ENCODE results near the gene TMEM143. TPM values are rescaled to one million over a fixed set of nuclear protein-coding genes. Genes with fewer than 3 reads are reported as not detected.

TMEM143 gene
- total and polyA plus RNA-seq, 2 donors (not counting 3 experiments of a cell fraction or from before 2014, with no cell fraction given) = 5.4 to 7.3 TPM

DNA sequence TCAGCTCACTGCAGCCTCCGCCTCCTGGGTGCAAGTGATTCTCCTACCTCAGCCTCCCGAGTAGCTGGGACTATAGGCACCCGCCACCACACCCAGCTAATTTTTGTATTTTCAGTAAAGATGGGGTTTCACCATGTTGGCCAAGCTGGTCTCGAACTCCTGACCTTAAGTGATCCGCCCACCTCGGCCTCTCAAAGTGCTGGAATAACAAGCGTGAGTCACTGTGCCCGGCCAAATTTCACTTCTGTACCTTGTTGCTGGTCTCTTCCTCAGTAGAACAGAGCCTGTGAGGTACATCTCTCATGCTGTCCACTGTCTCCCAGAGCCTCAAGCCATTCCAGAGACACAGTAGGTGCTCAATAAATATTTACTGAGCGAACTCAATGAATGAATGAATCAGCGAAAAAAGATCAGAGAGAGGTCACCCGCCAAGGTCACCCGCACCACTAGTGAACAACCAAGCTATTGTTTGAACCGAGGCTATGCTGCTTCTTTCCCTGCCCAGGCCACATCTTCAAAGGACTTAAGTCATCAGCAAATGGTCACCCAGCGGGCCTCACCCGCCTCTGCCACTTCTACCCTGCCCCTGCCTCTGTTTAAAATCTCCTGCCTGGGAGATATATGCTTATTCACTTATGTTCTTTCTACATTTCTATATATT lies 9.3 kb downstream of the TMEM143 start:
- ChIA-PET CTCF (interaction anchor here (1.2 kb wide), 1 partner anchor 20 kb away, joined by 3 read pairs; no protein-coding TSS in a partner anchor), POLR2A (no interaction called here)
- Histone ChIP-seq H2AFZ (ENCODE audit: low read depth, low read length) (no peak overlapping the region), H3K9ac (replicated peaks; ENCODE audit: extremely low read depth, insufficient read depth, low read length) (no peak overlapping the region), H3K36me3 (ENCODE audit: control insufficient read depth in 2 of 2, extremely low read depth in 1 of 2, insufficient read depth in 2 of 2, low read length in 2 of 2) (no peaks in the 10 kb centered on the region), H3K27ac (ENCODE audit: insufficient read depth, low read depth, low read length) (no peak overlapping the region), H3K9me3 (replicated peaks; ENCODE audit: control insufficient read depth, insufficient read depth, low read length) (no peaks in the 10 kb centered on the region), H3K4me2 (ENCODE audit: insufficient read depth, low read length) (no peak overlapping the region), H4K20me1 (replicated peaks; ENCODE audit: control insufficient read depth, extremely low read depth, insufficient read depth, low read length) (no peaks in the 10 kb centered on the region), H3K4me1 (ENCODE audit: control insufficient read depth, extremely low read depth, insufficient read depth, low read length) (no peaks in the 10 kb centered on the region), H3K9me1 (replicated peaks; ENCODE audit: control insufficient read depth, extremely low read depth, insufficient read depth, low read length) (no peaks in the 10 kb centered on the region), H3K27me3 (ENCODE audit: control insufficient read depth in 2 of 2, insufficient read depth in 2 of 2, low read length in 2 of 2) (no peaks in the 10 kb centered on the region), H3K4me3 (replicated peaks in 1 of 3; ENCODE audit: insufficient read depth in 1 of 3, low read depth in 1 of 3, low read length in 3 of 3) (no peak overlapping the region), H3K79me2 (ENCODE audit: control insufficient read depth, insufficient read depth, low read length) (no peaks in the 10 kb centered on the region)
- dilution Hi-C loops (cut with MboI; ENCODE audit: extremely low pct_ligation_motif_present, low sequenced_read_pairs) = no loop called here
- intact Hi-C loops (cut with micrococcal nuclease) = no loop called here
- no TSS peak for BruUV-seq (replicated peaks)
- DNase-seq (ENCODE audit: low read depth, low spot score) (no peak), FAIRE-seq (no peak)
- TF ChIP-seq POLR2A (IDR thresholded peaks at IDR 0.05; ENCODE audit: low read depth, low read length) = no peak
- no peak for TF ChIP-seq FOS (IDR thresholded peaks at IDR 0.05; ENCODE audit: borderline replicate concordance, insufficient read depth, low read length)
- TF ChIP-seq POLR2AphosphoS5 (IDR thresholded peaks at IDR 0.05; ENCODE audit: insufficient read depth, low read depth, low read length) = no peak
- TF ChIP-seq JUN (IDR thresholded peaks at IDR 0.05; ENCODE audit: borderline replicate concordance, insufficient read depth, insufficient read length, low read depth) = no peak
- TF ChIP-seq, protein P1, sequence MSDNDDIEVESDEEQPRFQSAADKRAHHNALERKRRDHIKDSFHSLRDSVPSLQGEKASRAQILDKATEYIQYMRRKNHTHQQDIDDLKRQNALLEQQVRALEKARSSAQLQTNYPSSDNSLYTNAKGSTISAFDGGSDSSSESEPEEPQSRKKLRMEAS (IDR thresholded peaks at IDR 0.05; ENCODE audit: insufficient read depth, insufficient read length) = no peak
- TF ChIP-seq, protein P2, sequence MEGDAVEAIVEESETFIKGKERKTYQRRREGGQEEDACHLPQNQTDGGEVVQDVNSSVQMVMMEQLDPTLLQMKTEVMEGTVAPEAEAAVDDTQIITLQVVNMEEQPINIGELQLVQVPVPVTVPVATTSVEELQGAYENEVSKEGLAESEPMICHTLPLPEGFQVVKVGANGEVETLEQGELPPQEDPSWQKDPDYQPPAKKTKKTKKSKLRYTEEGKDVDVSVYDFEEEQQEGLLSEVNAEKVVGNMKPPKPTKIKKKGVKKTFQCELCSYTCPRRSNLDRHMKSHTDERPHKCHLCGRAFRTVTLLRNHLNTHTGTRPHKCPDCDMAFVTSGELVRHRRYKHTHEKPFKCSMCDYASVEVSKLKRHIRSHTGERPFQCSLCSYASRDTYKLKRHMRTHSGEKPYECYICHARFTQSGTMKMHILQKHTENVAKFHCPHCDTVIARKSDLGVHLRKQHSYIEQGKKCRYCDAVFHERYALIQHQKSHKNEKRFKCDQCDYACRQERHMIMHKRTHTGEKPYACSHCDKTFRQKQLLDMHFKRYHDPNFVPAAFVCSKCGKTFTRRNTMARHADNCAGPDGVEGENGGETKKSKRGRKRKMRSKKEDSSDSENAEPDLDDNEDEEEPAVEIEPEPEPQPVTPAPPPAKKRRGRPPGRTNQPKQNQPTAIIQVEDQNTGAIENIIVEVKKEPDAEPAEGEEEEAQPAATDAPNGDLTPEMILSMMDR (IDR thresholded peaks at IDR 0.05; ENCODE audit: extremely low read depth in 1 of 2, insufficient read depth in 1 of 2, low read depth in 1 of 2, low read length in 2 of 2) = no peak
- no peak for TF ChIP-seq MYC (IDR thresholded peaks at IDR 0.05; ENCODE audit: low read depth, low read length)
- TF ChIP-seq GATA2 (IDR thresholded peaks at IDR 0.05; ENCODE audit: insufficient read depth, insufficient read length, low read depth, low read length) = no peak
- TF ChIP-seq EZH2 (IDR thresholded peaks at IDR 0.05; ENCODE audit: borderline replicate concordance, low read depth, low read length, severe bottlenecking) = no peak
